Activated CD8-positive, alpha-beta memory T cell treated with anti-CD3 and anti-CD28 coated beads, Interleukin-2, amount 50 U/mL, for 4 hours (primary cell): Measurements from ENCODE around the gene LDLRAD3.
"Not testable (repeated sequence)": the region's sequence is repeated elsewhere in the genome, so short reads cannot be mapped to it uniquely, and the experiment has no call there.

Experiments
- DNase-seq: peaks from one replicate; pipeline ENCODE4 v3.0.0-alpha.2; 2020

The LDLRAD3 gene

DNA sequence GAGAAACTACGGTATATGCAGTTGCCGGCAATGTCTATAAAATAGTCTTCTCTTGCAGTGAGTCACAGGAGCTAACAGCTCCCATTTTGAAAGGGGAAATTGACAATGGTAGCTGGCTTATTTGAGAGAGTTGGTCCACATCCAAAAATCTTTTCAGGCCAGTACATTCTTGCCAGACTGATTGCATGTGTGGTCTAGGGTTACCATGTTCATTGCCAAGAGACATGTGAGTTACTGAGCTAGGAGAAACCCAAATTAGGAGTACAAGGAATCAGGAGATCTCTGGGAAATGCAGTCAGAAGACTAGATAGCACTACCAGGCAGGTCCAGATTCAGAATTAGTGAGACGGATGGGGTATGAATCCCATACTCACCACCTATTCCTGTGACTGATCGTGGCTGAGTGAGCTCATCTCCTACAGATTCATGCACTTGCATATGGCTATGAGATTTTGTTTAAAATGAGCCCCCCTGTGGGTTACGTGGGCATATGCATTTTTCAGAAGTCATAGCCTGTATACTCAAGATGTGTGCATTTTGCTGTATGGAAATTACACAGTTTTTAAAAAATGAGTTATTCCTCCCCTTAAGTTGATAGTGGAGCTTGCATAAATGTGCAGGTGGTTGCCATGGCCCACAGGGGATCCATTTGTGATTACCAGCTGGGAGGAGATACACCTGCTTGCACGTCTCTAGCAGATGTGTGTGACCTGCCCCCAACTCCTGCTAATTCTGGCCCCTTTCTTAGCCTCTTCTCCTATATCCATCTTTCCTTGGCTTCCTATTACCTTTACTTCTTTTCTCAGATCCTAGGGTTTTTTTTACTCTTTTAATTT, 242.7 kb downstream of the LDLRAD3 start:
- no peak for DNase-seq

DNA sequence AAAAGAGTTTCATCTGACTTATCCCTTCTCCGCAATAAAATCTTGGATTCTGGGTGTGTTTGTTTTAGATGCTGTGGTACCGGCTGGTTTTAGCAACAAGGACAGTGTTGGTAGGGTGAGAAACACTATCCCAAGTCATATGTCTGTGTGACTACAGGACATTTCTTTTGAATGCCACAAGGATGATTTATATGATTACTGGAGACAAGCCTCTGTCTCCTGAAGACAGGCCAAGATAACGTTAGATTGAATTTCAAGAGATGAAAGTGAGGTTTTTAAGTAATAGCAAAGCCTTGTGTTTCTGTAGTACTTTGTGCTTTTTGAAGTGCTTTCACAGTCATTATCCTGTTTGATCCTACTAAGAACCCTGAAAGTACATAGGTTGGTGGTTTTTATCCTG, 243.8 kb downstream of the LDLRAD3 start:
- no peak for DNase-seq

DNA sequence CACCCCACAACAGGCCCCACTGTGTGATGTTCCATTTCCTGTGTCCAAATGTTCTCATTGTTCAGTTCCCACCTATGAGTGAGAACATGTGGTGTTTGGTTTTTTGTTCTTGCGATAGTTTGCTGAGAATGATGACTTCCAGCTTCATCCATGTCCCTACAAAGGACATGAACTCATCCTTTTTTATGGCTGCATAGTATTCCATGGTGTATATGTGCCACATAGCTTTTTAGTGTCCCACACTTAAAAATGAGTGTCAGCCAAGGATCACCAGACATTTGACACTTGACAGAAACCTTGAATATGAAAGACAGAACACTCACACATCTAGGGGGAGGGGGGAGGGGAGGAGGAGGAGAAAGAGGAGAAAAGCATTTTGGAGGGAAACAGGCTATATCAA, 245.9 kb downstream of the LDLRAD3 start:
- DNase-seq = not testable (repeated sequence)

DNA sequence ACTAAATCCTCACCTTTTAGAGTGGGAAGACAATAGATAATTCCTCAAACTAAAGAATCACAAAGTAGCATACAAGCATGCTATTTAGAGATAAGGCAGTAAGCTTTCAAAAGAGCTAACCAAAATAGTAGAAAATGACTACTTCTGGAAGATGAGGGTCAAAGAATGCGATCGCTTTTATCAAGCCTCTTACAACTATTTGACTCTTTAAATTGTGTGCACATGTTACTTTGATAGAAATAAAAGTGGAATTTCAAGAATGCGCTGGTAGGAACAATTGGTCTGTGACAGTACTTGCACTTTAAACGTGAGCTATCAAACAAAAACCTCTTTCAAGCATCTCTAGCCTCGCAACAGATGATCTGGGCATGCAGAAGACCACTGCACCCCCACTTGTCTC, 248.1 kb downstream of the LDLRAD3 start:
- DNase-seq = no peak

DNA sequence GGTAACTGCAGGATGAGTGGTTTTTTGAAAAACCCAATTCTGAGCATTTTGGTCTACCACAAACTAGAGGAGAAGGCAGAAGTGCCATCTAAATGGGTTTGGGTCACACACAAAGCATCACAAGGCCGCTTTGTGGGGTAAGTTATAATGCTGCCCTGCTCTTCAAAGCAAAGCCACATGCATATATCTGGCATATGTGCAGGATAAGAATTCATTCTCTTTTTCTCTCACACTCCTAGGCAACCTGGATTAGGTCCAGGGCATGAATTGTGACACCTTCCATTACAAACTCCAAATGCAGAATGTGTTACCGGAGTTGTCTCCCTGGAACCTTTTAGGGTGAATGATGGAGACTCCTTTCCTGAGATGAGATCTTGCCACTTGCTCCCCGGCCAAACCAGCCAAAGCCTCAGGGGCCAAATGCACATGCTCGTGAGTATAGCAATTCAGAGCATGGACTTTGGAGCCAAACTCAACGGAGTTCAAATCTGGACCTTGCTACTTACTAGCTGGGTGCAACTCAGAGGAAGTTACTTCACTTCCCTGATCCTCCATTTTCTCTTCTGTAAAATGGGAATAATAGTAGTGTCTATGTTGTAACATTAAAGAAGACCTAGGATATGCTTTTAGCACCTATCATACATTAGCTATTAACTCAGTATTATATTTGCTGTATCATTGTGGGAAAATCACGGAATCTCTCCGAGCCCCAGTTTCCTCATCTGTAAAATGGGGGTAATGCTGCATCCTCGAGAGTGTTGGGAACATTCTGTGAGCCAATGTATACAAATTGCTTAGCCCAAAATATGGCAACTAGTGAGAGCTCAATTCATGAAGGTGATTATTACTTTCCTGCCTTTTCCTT, 248.8 kb downstream of the LDLRAD3 start:
- no peak for DNase-seq

DNA sequence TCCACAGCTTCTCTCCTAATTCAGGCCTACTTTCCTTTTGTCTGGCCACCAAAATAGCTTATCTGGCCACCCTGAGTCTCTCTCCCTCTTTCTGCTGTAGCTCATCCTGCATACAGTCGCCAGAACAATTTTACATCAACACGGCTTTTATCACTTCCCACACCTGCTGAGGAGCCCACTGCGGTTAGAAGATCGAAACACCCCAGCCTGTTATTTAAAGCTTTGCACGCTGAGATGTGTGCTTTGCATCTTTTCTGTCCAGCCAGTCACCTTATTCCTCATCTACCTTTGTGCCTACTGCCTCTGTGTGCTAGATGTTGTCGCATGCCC, 249.4 kb downstream of the LDLRAD3 start:
- no peak for DNase-seq

DNA sequence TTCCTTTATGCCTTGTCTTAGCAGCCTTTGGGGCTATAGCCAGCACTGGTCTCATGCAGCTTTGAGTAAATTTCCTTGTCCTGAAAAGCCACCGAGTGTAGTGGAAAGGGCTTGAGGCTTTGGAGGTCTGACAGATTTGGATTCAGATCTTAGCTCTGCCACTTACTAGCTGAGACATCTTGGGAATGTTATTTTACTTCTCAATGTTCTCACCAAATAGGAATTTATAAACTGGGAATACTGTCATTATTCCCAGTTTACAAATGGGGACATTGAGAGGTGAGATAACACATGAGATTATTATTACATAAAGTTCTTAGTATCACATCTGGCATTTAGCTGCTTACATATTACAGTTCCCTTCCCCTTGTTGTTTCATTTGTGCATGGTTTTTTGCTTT, 249.9 kb downstream of the LDLRAD3 start:
- DNase-seq = no peak

DNA sequence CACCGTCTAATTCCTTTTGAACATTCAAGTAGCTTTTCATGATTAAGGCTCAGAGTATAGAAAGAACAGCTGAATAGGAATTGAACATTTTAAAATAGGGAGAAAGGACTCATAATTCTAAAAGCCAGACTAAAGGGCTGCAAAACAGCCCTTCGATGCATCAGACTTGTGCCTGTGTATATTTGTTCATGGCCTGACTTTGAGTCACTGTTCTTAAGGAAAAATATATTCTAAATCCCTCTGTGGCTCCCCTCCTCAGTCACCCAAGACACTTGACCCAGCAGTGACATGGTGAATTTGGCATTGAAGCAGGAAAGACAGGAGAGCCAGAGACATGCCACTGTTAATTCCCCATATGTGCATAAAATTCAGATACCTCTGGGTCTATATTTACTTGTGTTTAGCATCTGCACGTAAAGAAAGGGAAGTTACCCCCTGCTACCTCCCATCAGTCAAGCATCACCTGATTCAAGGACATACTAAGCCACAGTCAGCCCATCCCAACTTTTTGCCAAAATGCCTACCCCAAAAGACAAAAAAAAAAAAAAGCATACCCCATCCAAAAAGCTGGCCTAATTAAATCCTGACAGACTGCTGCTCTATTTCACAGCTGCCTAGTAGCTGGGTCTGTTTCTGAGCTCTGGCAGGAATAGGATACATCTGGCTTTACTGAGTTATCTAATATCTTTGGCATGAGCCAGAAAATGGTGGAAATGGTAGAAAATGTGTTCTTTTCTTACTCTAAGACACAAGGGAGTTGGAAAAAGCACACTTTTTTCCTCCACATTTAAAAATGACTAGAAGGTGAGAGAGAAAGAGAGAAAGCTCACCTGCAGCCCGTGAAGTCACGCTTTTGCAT, 251.9 kb downstream of the LDLRAD3 start:
- no peak for DNase-seq

DNA sequence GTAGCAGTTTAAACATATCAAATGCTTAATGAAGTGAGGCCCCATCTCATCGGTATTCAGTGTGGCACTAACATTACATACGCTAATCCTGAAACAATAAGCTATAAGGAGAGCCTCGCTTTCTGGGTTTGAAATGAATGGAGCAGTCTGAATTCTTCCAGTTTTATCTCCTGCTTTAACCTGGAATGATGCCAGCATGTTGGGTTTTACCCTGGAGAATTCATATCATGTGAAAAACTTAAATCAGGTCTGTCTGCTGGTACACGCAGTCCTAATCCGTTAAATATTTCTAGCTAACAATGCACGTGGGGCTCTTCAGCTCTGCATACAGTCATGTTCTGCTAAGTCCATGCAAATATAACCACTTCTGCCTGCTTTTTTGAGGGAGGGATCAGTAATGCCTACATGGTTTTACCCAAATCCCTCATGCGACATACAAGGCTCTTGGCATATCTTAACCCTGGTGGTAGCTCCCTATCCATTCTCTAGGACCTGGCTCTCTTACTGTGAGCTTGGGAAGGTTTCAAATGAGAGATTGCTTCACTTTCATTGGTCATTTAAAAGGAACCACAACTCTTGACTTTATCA, 252.6 kb downstream of the LDLRAD3 start:
- no peak for DNase-seq

DNA sequence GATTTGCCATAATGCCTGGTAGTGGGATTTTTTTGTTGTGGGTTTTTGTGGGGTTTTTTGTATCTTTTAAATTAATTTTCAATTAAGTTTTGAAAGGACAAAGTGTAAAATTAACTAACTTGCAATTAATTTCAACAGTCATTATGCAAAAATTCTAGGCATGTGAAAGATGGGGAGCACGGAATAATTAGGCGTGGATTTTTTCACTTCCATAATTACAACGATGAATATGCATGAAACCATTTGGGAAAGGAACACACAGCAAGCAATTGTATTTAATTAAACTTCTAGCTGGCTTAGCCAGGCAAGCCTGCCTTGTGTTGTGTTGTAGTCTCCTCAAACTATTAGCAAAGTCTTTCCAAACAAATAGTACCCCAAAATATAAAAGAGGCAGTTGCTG, 257.5 kb downstream of the LDLRAD3 start:
- DNase-seq = no peak

DNA sequence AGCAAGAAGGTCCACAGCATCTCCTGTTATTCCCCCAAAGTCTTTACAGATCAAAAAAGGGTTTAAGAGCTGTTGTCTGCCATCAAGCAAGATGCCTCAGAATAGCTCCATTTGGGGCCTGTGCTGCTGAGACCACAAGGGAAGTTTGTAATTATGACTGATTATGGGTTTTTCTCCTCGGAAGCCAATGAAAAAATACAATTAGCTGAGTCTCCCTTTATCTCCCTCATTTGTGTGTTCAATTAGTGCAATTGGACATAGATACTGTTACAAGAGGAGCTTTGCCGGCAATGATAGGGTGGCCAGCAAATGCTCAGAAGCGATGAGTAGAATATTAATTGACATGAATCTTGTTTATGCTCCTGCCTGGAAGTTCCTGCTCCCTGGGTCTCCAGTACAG, 261.7 kb downstream of the LDLRAD3 start:
- DNase-seq = no peak

DNA sequence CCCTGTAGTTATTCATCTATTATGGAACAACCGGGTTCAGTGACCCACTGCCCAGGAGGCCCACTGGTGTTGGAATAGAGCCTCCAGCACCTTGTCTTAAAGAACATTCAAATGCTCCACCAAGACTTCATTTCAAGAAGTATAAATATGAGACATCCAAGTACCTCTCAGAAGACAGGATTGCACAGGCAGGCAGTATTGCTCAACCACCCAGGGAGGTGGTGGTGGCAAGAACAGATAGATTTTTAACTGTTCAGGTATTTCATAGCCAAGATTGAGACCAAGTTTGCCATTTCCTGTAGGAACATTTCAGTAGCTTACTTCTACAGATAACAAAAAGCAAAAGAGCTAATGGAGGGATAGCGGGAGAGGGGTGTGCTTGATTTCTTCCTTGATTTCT, 266.7 kb downstream of the LDLRAD3 start:
- DNase-seq = no peak

DNA sequence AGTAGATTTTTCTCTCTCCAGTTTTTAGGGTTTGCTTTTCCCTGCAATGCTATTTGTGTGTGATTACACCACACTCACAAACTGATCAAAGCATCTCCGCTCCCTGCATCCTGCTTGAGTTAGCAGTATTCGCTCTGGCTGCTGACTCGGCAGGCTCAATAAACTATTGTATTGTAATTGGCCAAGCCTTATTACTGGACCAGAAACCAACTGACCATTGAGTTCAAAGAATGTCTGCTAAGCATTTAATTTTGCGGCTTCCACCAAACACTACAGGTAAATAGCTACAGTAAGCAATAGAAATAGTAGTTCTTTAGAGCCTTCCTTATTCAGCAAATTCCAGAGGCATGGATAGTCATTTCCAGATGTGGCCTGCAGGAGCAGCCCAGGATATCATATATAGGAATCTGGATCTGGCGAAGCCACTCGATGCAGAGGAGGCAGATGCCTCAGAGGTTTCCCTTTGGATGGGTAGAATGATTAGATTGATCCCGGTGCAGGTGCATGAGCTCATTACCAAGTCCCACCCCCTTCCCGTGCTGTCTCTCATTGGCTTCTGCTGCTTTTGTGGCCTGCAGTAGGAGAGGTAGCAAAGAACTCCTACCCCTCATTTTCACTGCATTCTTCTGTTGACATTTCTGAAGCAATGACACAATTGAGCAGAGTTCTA, 268.0 kb downstream of the LDLRAD3 start:
- no peak for DNase-seq

DNA sequence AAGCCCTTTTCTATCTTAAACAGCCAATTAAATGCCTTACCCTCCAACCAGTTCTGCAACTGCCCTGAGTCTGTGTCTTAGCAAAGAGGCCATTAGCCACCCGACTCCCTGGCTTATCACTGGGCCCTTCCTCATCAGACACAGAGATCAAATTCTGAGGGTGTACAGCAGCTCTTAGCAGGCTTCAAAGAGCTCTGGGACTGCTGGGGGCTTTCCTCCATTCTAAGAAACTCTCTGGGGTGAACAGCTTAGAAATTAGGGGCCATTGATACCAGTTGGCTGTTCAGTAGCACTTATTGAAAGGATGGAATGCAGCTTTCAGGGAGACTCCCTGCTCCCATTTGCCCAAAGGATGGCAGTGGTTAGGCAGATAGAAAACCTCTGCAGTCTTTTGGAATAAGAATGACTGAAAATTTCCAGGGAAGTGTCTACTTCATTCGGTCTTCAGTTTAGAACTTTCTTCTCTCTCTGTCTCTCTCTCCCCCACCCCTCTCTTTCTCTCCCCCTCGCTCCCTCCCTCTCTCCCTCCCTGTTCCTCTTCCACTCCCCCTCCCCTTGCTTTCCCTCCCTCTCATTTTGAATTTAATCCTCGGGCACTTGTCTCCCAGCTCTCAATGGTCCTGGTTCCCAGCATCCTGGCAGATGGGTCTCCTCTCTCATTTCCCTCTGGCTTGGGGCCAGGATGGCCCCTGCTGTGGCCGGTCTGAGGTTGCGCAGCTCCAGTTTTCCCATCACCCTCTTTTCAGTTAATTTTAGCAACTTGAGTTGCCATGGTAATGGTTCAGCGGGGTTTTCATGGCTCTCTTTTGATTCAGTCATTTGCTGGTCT, 268.9 kb downstream of the LDLRAD3 start:
- DNase-seq = no peak

DNA sequence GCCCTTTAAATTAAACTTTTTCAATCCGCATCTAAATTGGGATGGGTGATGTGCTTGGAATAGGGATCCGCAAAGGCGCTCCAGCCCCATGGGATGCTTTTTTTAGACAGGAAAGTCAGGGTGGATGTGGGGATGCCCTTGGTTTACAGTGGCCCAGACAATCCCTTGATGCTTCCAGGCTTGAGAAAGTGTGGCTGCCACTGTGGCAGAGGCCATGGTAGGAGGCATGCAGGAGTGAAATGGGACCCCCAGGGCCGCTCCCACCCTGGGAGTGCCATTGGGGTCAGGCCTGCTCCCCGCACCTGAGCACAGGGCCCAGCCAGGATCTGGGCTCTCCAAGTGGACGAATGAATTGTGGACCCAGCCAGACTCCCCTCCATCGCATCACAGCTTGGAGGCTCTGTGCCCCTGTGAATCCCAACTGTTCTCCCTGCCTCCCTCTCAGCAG, 269.6 kb downstream of the LDLRAD3 start:
- DNase-seq = no peak

DNA sequence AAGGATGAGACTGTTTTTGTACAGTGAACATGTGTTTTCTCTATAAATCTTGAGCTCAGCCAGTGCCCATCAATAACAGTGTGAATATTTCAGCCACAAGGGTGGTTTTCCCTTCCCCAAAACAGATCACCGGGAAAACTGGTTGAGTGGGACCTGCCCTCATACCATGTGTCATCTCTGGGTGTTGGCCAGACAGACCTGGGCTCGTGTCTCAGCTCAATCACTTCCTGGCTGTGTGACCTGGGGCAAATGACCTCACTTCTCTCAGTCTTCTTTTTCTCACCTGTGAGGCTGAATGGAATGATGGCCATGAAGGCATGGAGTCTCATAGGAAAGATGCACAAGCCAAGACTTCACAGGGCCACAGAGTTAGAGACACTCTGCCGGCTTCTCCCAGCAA, 270.6 kb downstream of the LDLRAD3 start:
- no peak for DNase-seq

DNA sequence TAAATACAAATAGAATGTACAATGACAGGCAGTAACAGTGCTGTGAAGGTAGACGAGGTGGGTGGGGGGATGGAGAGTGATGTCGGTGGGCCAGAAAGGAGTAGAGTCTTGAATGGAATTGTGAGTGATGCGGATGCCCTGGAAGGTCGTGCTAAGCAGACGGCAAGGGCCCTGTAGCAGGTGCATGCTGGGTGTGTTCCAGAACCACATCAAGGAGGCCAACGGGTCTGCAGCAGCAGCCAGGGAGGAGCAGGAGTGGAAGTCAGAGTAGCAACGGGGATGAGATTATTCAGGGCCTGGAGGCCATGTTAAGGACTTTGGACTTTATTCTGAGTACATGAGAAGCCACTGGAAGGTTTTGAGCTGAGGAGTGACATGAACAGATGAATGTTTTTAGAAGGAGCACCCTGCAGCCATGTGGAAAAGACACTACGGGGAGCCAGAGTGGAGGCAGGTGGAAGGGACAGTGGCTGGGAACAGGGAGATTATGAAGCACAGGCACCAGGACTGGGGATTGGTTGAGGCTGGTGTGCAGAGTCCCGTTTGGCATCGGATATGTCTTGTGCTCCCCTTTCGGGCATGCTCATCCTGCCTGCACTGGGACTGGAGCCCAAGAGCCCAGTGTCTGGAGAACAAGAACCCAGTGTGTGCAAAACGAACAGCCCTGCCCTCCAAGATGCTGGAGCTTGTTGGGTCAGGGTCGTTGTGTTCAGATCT, 271.3 kb downstream of the LDLRAD3 start:
- no peak for DNase-seq

DNA sequence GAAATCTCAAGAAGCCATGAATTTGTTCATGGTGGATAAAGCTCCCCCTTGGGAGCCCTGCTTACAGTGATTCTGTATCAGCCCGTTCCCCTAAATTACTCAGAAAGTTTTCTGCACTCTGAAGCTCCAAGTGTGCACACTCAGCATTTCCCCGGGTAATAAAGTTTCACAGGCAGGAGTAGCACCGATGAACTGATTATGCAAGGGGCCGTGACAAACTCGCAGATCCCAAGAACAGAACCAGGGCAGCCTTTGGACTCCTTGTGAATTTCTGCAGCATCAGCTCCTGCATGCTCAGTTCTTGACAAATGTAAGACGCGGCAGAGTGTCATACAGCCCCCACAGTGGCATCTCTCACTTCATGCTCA, 271.8 kb downstream of the LDLRAD3 start:
- no peak for DNase-seq

DNA sequence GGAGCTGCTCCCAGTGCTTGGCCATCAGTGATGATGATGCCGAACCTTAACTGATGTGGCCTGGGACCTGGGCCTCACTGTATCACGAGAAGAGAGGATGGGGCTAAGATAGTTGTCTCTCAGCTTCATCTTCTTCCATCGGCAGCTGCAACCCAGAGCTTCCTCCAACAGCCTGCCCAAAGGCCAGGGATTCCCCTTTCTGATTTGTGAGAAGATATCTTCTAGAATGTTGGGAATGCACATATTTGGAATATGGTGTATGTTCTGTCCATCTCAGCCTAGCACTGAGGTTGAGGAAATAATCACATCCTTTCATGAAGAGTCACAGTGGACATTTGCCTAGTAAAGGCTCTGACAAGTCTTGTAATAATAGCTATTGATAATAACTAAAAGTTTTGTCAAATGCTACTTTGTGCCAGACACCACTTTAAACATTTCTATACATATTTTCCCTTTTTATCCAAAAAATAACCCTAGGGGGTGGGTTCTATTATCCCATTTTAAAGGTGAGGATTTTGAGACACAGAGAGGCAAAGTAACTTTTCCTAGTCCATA, 272.3 kb downstream of the LDLRAD3 start:
- DNase-seq = no peak

DNA sequence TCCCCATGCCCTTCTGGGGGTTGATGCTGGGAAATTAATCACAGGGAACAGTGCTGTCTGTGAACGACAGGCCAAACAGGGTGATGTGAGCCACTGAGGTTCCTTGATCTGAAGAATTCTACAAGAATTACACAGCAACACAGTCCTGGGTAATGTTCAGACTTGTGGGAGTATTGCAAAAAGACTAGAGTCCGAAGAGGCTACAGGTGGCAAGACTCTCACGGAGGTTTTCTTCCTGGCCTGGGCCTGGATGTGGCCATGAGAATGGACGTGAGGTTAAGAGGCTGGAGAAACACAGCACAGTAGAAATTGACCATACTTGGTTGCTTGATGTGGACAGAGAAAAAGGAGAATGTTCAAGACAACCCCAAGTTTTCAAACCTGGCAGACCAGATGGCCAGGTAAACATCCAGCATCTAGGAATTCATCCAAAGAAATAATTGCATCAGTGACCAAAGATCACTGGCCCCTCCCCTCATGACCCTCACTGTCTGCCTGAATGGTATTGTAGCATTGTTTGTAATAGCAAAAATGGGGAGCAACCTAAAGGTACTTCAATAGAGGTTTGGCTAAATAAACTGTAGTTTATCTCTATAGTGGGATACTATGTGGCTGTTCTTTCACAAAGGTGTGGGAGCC, 274.5 kb downstream of the LDLRAD3 start:
- no peak for DNase-seq
